GM19438 (cell line): Measurements from ENCODE around the gene NMT2.

Experiments used
- ATAC-seq: cut with Tn5 transposase; IDR thresholded peaks from one replicate; pipeline ENCODE4 v1.9.1; 2021; ENCODE audit warnings: low read depth; ENCODE audit not compliant: unreplicated experiment

NMT2 gene

GRCh38 chr10:15147594-15148392 lies 20.7 kb downstream of the NMT2 start:
- ATAC-seq, result no peak

GRCh38 chr10:15146366-15146765 lies 22.1 kb downstream of the NMT2 start:
- ATAC-seq, result no peak

GRCh38 chr10:15144788-15145187 lies 23.7 kb downstream of the NMT2 start:
- no peak for ATAC-seq

DNA sequence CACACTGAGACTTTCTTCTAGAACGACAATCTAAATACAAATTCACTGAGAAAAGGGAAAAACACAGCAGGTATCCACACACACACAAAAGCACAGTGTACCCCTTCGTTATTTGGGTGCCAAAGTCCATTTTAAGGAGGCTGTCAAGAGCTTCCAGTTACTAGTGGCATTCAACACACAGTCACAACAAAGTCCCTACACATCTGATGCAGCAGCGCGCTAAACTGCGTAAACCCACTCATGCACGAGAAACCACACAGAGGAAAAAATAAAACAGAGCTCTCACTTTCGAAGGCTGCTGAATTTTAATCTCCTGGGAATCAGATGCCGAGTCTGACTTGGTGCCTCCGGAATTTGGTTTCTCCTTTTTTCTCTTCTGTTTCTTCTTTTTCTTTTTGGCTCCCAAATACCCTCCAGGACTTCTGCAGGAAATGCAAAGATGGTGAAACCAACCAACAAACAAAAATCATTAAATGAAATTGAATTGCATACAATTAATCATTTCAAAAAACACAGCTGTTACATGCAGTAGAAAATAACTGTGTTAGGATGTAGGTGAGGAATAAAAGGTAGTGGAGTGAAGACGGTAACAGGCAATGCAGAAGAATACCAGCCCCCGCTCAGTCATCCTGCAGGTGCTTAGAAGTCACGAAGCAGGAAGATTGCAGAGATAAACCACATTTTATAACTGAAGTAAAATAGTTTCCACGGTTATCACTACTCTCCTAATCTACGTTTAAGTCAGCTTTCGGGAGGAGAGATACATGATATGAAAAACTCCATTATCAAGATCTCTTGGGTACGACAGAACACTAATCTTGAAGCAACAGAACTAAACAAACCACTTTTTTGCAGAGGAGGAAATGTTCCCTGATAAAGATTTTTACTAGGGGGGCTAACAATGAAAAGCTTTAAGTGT lies 27.1 kb downstream of the NMT2 start:
- ATAC-seq, result peak; percentile 92

DNA sequence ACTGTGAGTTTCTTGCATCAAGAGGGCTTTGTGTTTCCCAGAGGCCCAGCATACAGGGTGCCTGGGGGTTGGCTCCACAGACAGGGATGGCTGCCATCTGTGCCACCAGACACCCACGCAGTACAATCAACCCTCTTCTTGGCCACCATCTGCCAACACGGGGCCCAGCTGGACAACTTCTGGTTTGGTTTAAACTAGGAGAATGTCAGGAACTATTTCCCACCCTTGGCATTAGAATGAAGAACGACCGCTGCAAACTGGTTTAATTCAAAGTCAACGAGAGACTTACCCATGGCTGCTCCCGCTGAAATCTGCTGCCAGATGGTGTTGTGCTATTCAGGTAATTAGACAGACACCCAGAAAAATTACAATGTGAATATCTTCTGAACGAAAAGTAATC lies 27.8 kb downstream of the NMT2 start:
- no peak for ATAC-seq

GRCh38 chr10:15137636-15138035 lies 30.9 kb downstream of the NMT2 start:
- ATAC-seq, result no peak

DNA sequence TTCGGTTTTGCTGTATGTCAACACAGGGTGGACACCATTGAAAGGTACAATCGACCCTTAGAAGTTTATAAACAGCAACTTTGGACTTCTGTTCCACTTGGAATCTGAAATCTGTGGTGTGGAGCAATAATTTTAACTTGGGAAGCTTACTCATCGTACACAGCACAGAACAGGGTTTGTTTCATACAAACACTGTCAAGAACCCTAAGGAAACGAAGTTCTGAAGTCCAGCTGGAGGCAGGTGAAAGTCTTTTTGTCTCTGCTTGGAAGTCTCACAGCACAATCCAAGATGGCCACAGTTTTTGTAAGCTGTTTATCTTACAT lies 31.5 kb downstream of the NMT2 start:
- ATAC-seq, result no peak

DNA sequence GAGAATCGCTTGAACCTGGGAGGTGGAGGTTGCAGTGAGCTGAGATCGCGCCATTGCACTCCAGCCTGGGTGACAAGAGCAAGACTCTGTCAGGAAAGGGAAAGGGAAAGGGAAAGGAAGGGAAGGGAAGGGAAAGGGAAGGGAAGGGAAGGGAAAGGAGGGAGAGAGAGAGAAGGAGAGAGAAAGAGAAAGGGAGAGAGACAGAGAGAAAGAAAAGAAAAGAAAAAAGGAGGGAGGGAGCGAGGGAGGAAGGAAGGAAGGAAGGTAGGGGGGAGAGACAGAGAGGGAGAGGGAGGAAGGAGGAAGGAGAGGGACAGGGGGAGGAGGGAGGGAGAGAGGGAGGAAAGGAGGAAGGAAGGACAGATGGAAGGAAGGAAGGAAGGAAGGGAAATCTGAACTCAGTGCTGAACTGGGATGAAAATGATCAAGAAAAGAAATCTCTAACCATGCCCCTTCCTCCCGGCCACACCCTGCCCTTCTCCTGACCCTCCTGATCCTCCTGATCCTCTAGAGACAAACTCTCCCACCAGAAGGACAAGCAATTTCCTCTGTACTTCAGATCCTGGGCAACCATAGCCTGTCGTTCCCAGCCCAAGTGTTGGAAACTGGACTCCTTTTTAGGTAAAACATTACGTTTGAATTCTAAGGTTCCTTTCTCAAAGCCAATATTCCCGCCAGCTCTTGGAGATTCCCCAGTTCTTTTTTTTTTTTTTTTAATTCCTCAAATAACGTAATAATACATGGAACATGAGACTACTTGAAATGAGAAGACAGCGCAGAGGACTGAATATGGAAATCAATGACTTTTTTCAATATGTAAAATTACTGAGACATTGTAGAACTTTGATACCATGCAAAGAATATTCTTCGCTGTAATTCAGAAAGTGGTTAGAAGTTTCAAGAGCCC lies 32.1 kb downstream of the NMT2 start:
- no peak for ATAC-seq

- no peak for ATAC-seq
These were observed 37.2 kb downstream of the NMT2 start for GRCh38 chr10:15131330-15131729.

- no peak for ATAC-seq
These were observed 43.6 kb downstream of the NMT2 start for GRCh38 chr10:15124908-15125307.

- no peak for ATAC-seq
These were observed 44.3 kb downstream of the NMT2 start for GRCh38 chr10:15124190-15124589.

DNA sequence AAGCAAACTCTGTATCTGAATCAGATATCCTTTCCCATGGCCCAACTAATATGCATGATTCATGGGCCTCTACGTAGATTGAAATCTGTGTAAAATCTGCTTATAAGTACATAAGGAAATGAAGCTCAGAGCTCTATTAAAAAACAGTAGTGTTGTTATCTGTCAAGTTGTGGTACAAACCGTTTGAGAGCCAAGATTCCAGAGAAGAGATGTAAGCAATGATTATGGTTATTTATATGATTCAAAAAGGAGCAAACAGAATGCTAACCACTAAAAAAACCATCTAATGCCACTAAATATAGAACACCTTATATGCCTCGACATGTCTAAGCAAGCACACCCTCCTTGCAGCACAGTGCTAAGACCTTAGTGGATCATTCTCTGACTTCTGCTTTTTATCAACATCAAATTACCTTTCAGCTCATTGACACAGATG lies 44.7 kb downstream of the NMT2 start:
- no peak for ATAC-seq

- no peak for ATAC-seq
These were observed 45.9 kb downstream of the NMT2 start for GRCh38 chr10:15122477-15123030.

- ATAC-seq, result no peak
These were observed 46.8 kb downstream of the NMT2 start for GRCh38 chr10:15121707-15122106.

GRCh38 chr10:15120523-15120922 lies 48.0 kb downstream of the NMT2 start:
- no peak for ATAC-seq

DNA sequence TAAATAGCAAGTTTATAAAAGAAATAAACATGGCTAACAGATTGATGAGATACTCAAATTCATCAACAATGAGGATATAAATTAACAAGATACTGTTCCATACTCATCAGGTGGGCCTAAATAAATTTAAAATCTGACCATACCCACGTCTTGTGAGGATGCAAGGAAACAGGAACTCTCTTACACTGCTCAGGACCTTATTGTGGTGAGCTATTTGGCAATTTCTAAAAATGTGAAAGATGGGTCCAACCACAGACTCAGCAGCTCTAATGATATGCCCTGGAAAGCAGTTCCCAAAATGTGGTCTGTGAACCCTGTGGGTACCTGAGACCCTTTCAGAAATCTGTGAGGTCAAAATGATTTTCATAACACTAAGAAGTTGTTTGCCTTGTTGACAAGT lies 49.9 kb downstream of the NMT2 start:
- no peak for ATAC-seq

DNA sequence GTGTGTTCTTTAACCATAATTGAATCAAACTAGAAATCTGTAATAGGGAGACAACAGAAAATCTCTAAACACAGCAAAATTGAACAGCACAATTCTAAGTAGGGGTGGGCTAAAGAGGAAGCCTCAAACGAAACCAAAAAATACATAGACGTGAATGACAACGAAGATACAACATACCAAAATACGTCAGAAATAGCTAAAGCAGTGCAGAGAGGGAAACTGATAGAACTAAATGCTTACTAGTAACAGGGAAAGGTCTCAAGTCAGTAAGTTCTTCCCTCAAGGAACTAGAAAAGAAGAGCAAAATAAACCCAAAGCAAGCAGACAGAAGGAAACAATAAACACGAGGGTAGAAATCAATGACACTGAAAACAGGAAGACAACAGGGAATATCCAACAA lies 52.3 kb downstream of the NMT2 start:
- ATAC-seq, result no peak

DNA sequence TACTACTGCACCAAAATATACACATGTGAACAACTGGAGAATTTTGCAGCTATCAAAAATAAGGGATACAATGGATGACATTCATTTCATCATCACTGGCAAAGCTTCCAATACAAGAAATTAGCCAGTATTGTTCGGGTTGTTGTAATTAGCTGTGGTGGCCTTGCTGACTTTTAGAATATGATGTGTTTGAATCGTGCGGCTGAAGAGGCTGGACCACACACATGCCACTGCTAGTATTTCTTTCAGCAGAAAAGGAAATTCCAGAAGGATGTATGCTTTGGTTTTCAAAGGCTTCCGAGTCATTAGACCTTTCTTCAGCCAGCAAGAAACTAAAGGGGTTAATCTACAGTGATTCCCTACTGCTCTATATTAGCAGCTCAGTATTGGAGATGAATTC lies 54.7 kb downstream of the NMT2 start:
- ATAC-seq, result no peak

- ATAC-seq, result no peak
These were observed 55.8 kb downstream of the NMT2 start for GRCh38 chr10:15112657-15113056.

GRCh38 chr10:15106352-15107013 lies 62.0 kb downstream of the NMT2 start:
- peak; percentile 93 for ATAC-seq
